Measurements from ENCODE around the gene MCL1.

- TF ChIP-seq REST (IDR thresholded peaks at IDR 0.05; ENCODE audit: insufficient read depth in 1 of 2, low read depth in 2 of 2, low read length in 1 of 2) (no peak), CTCF (IDR thresholded peaks at IDR 0.05) (no peak), POLR2AphosphoS5 (IDR thresholded peaks at IDR 0.05; ENCODE audit: low read depth, low read length) (no peak)
These were observed 22.1 kb upstream of the MCL1 start for GRCh38 chr1:150601540-150601939.

Data from Panc1 (cell line).